ENCODE data around the gene DCDC1. TPM values are rescaled to one million over a fixed set of nuclear protein-coding genes. Genes with fewer than 3 reads are reported as not detected.

DCDC1 gene
- total and polyA plus RNA-seq, 2 donors (not counting 1 experiment from before 2014, with no cell fraction given) = 0.05 to 0.17 TPM

DNA sequence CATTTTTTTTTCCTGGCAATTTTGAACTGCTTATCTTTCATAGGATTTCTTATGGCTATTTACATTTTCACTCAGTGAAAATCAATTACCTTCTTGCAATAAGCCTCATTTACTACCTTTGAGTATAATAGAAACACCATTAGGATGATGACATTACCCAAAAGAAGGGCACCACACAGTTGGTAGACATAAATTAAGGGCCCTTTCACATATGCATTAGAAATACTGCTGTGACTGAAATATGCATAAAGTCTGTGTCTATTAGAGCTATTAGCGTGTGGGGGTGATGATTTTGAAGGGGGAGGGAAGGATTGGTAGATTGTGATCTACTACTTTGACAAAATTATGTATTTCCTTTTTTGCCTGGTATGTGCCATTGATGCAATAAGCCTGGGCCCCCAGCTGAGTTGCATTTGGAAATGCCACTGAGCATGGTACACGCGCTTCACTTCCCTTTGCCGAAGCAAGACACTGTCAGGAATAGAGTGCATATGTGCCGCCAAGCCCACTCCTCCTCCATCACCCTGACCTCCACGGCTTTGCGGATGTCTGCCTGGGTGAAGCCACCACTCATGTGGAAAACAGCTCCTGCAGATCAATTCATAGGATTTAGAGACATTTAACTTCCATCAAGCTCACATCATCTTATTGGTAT is 339.3 kb downstream of the DCDC1 start:
- Histone ChIP-seq H2AFZ (ENCODE audit: low read length) (no peak overlapping the region), H3K27ac (ENCODE audit: insufficient read depth, low read length) (no peak overlapping the region), H3K4me3 (replicated peaks in 1 of 4; ENCODE audit: control extremely low read depth in 1 of 4, insufficient read depth in 1 of 4, low read depth in 3 of 4, low read length in 4 of 4) (no peak overlapping the region), H3K27me3 (ENCODE audit: control insufficient read depth, insufficient read depth, low read length) (no peaks in the 10 kb centered on the region), H4K20me1 (ENCODE audit: control insufficient read depth, extremely low read depth, insufficient read depth, low read length) (no peaks in the 10 kb centered on the region), H3K79me2 (ENCODE audit: control insufficient read depth, insufficient read depth, low read length) (no peaks in the 10 kb centered on the region), H3K4me1 (ENCODE audit: control insufficient read depth, extremely low read depth, insufficient read depth, low read length) (no peaks in the 10 kb centered on the region), H3K9ac (ENCODE audit: insufficient read depth, low read length) (no peak overlapping the region), H3K36me3 (ENCODE audit: control insufficient read depth, insufficient read depth, low read length) (no peaks in the 10 kb centered on the region), H3K4me2 (ENCODE audit: extremely low read depth, insufficient read depth, low read length) (no peak overlapping the region), H3K9me3 (ENCODE audit: control insufficient read depth, insufficient read depth, low read depth, low read length) (no peaks in the 10 kb centered on the region)
- DNase-seq (ENCODE audit: low read depth in 2 of 2) = no peak
- no peak for TF ChIP-seq EZH2 (IDR thresholded peaks at IDR 0.05; ENCODE audit: low read length, missing control alignments)
- TF ChIP-seq, protein P1, sequence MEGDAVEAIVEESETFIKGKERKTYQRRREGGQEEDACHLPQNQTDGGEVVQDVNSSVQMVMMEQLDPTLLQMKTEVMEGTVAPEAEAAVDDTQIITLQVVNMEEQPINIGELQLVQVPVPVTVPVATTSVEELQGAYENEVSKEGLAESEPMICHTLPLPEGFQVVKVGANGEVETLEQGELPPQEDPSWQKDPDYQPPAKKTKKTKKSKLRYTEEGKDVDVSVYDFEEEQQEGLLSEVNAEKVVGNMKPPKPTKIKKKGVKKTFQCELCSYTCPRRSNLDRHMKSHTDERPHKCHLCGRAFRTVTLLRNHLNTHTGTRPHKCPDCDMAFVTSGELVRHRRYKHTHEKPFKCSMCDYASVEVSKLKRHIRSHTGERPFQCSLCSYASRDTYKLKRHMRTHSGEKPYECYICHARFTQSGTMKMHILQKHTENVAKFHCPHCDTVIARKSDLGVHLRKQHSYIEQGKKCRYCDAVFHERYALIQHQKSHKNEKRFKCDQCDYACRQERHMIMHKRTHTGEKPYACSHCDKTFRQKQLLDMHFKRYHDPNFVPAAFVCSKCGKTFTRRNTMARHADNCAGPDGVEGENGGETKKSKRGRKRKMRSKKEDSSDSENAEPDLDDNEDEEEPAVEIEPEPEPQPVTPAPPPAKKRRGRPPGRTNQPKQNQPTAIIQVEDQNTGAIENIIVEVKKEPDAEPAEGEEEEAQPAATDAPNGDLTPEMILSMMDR (conservative IDR thresholded peaks at IDR 0.05 in 1 of 2, IDR thresholded peaks at IDR 0.05 in 1 of 2; ENCODE audit: low read depth in 1 of 2, low read length in 2 of 2) = no peak

DNA sequence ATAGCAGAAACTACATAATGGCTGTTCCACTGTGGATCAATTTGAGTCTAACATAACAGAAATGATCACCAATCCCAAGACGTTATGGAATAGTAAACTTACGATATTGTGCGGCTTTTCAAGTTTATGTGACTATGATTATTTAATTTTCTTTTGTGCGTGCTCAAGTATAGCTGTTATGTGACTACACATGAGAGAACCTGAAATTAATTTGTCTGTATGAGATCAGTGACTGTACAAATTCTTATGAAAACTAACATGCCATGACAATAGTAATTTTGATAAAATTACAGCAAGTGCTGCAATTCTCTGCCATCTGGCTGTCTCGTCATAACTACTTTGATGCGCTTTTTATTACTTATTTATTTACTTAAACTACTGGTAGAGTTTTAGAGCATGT is 343.2 kb downstream of the DCDC1 start:
- H3K36me3 ChIP-seq (ENCODE audit: control insufficient read depth, insufficient read depth, low read length) = no peaks in the 10 kb centered on the region
- H3K79me2 ChIP-seq (ENCODE audit: control insufficient read depth, insufficient read depth, low read length) = no peaks in the 10 kb centered on the region
- no peak overlapping the region for H3K27ac ChIP-seq (ENCODE audit: insufficient read depth, low read length)
- H3K9ac ChIP-seq (ENCODE audit: insufficient read depth, low read length) = no peak overlapping the region
- no peak for TF ChIP-seq EZH2 (IDR thresholded peaks at IDR 0.05; ENCODE audit: low read length, missing control alignments)
- TF ChIP-seq, protein P1 (conservative IDR thresholded peaks at IDR 0.05 in 1 of 2, IDR thresholded peaks at IDR 0.05 in 1 of 2; ENCODE audit: low read depth in 1 of 2, low read length in 2 of 2) = no peak
- no peaks in the 10 kb centered on the region for H3K9me3 ChIP-seq (ENCODE audit: control insufficient read depth, insufficient read depth, low read depth, low read length)
- H3K27me3 ChIP-seq (ENCODE audit: control insufficient read depth, insufficient read depth, low read length) = no peaks in the 10 kb centered on the region
- no peak overlapping the region for H3K4me3 ChIP-seq (replicated peaks in 1 of 4; ENCODE audit: control extremely low read depth in 1 of 4, insufficient read depth in 1 of 4, low read depth in 3 of 4, low read length in 4 of 4)
- H3K4me1 ChIP-seq (ENCODE audit: control insufficient read depth, extremely low read depth, insufficient read depth, low read length) = no peaks in the 10 kb centered on the region
- DNase-seq (ENCODE audit: low read depth in 2 of 2) = no peak
- no peaks in the 10 kb centered on the region for H4K20me1 ChIP-seq (ENCODE audit: control insufficient read depth, extremely low read depth, insufficient read depth, low read length)
- H3K4me2 ChIP-seq (ENCODE audit: extremely low read depth, insufficient read depth, low read length) = no peak overlapping the region
- H2AFZ ChIP-seq (ENCODE audit: low read length) = no peak overlapping the region

DNA sequence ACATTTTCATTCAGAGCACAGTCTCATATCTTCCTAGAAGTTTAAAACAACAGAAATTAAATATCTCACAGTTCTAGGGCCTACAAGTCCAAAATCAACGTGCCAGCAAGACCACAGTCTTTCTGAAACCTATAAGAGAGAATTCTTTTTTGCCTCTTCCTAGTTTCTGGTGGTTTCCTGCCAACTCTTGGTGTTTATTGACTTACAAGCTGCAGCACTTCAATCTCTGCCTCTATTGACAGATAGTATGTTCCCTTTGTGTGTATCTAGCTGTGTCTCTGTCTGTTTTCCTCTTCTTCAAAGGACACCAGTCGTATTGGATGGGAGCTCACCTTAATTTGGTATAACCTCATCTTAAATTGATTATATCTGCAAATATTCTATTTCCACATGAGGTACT is 347.5 kb downstream of the DCDC1 start:
- H3K4me1 ChIP-seq (ENCODE audit: control insufficient read depth, extremely low read depth, insufficient read depth, low read length) = no peaks in the 10 kb centered on the region
- H3K36me3 ChIP-seq (ENCODE audit: control insufficient read depth, insufficient read depth, low read length) = no peaks in the 10 kb centered on the region
- TF ChIP-seq, protein P1 (conservative IDR thresholded peaks at IDR 0.05 in 1 of 2, IDR thresholded peaks at IDR 0.05 in 1 of 2; ENCODE audit: low read depth in 1 of 2, low read length in 2 of 2) = no peak
- H3K9ac ChIP-seq (ENCODE audit: insufficient read depth, low read length) = no peak overlapping the region
- DNase-seq (ENCODE audit: low read depth in 2 of 2) = no peak
- H3K27ac ChIP-seq (ENCODE audit: insufficient read depth, low read length) = no peak overlapping the region
- H3K9me3 ChIP-seq (ENCODE audit: control insufficient read depth, insufficient read depth, low read depth, low read length) = no peaks in the 10 kb centered on the region
- H4K20me1 ChIP-seq (ENCODE audit: control insufficient read depth, extremely low read depth, insufficient read depth, low read length) = no peaks in the 10 kb centered on the region
- no peaks in the 10 kb centered on the region for H3K27me3 ChIP-seq (ENCODE audit: control insufficient read depth, insufficient read depth, low read length)
- H3K79me2 ChIP-seq (ENCODE audit: control insufficient read depth, insufficient read depth, low read length) = no peaks in the 10 kb centered on the region
- no peak overlapping the region for H3K4me2 ChIP-seq (ENCODE audit: extremely low read depth, insufficient read depth, low read length)
- no peak overlapping the region for H2AFZ ChIP-seq (ENCODE audit: low read length)
- H3K4me3 ChIP-seq (replicated peaks in 1 of 4; ENCODE audit: control extremely low read depth in 1 of 4, insufficient read depth in 1 of 4, low read depth in 3 of 4, low read length in 4 of 4) = no peak overlapping the region
